HCEC 1CT (cell line): ENCODE data around the gene SLC7A8.
"Not testable (repeated sequence)": the region's sequence is repeated elsewhere in the genome, so short reads cannot be mapped to it uniquely, and the experiment has no call there.

Source experiments
- DNase-seq: peaks from one replicate; pipeline ENCODE4 v3.0.0-alpha.2; 2017

The SLC7A8 gene

GRCh38 chr14:23183479-23183878, at the start of gene SLC7A8:
Gene SLC7A8 (minus strand): TSS chr14:23183660. CDS start chr14:23182914, 746 bp downstream.
- DNase-seq = peak; percentile 20

DNA sequence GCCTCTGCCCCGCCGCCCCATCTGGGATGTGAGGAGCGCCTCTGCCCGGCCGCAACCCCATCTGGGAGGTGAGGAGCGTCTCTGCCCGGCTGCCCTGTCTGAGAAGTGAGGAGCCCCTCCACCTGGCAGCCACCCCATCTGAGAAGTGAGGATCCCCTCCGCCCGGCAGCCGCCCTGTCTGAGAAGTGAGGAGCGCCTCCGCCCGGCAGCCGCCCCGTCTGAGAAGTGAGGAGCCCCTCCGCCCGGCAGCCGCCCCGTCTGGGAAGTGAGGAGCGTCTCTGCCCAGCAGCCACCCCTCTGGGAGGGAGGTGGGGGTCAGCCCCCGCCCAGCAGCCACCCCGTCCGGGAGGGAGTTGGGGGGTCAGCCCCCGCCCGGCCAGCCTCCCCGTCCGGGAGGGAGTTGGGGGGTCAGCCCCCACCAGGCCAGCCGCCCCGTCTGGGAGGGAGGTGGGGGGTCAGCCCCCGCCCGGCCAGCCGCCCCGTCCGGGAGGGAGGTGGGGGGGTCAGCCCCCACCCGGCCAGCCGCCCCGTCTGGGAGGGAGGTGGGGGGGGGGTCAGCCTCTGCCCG, 48.9 kb upstream of the SLC7A8 start:
- not testable (repeated sequence) for DNase-seq

DNA sequence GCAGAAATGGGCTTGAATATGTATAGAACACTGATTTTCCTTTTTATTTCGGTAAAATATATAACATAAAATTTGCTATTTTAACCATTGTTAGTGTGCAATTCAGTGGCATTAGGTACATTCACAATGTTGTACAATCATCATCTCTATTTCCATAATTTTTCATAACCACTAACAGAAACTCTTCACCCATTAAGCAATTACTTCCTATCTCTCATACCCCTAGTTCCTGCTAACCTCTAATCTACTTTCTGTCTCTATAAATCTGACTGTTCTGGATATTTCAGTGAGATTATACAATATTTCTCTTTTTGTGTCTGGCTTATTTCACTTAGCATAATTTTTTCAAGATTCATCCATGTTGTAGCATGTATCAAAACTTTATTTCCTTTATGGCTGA, 45.4 kb upstream of the SLC7A8 start:
- no peak for DNase-seq

DNA sequence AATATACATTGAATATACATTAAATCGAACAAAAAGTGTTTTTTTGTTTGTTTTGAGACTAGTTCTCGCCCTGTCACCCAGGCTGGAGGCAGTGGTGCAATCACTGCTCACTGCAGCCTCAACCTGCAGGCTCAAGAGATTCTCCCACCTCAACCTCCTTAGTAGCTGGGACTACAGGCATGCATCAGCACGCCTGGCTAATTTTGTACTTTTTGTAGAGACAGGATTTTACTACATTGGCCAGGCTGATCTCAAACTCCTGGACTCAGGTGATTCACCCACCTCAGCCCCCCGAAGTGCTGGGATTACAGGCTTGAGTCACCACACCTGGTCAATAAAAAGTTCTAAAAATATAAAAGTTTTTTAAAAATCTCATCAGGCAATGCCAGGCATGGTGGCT, 44.1 kb upstream of the SLC7A8 start:
- no peak for DNase-seq

GRCh38 chr14:23224958-23225357, 41.5 kb upstream of the SLC7A8 start:
- not testable (repeated sequence) for DNase-seq

DNA sequence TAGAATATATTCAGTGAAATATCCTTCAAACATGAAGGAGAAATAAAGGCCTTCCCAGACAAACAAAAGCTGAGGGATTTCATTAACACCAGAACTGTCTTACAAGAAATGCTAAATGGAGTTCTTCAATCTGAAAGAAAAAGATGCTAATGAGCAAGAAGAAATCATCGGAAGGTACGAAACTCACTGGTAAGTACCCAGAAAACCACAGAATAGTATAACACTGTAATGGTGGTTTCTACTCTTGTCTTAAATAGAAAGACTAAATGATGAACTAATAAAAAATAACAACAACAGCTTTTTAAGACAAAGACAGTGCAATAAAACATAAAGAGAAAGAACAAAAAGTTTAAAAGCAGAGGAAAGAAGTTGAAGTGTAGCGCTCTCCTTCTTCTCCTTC, 35.6 kb upstream of the SLC7A8 start:
- DNase-seq = no peak

GRCh38 chr14:23217032-23218020, 33.9 kb upstream of the SLC7A8 start:
- no peak for DNase-seq

- DNase-seq = no peak
Measured at GRCh38 chr14:23215421-23215820, 32.0 kb upstream of the SLC7A8 start.

DNA sequence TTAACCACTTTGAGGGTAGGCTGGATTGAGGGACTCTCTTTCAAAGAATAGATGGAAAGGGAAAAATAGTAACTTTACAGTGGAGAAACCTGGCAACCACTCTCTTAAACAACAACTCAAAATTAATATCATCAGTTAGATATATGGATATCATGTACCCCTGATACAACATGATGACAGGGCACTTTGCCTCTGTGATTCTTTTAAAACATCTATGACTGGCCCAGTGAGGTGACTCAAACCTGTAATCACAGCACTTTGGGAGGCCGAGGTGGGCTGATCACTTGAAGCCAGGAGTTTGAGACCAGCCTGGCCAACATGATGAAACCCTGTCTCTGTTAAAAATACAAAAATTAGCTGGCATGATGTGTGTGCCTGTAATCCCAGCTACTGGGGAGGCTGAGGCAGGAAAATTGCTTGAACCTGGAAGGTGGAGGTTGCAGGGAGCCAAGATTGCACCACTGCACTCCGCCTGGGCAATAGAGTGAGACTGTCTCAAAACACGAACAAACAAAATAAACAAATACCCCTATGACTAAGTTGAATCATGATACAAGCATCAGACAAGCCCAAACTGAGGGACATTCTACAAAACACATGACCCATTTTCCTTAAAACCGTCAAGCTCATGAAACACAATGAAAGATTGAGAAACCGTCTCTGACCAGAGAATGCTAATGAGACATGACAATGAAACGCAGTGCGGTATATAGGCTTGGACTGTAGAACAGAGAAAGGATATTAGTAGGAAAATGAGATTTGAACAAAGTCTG, 26.4 kb upstream of the SLC7A8 start:
- peak; percentile 92 for DNase-seq

GRCh38 chr14:23208324-23208723, 24.9 kb upstream of the SLC7A8 start:
- no peak for DNase-seq

DNA sequence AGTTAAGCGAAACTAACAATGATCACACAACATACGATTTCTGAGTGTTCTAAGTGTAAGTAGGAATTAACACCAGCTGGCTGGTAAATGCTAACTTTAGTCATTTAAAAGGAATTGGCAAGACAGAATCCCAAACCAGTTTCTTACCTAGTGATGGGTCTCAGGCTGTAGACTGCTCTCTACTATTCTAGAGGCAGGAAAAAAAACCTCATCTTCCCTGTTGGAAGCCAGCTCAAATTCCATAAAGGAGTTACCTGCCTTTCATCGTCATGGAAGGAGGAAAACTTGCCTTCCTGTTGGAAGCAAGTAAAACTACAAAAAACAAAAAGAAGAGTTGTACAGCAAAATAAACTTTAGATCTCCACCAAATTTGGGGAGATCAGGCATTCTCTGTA, 23.7 kb upstream of the SLC7A8 start:
- DNase-seq = no peak

- DNase-seq = no peak
Measured at GRCh38 chr14:23206422-23207145, 23.1 kb upstream of the SLC7A8 start.

- DNase-seq = no peak
Measured at GRCh38 chr14:23202001-23202400, 18.5 kb upstream of the SLC7A8 start.

- DNase-seq = not testable (repeated sequence)
Measured at GRCh38 chr14:23199141-23199540, 15.7 kb upstream of the SLC7A8 start.

DNA sequence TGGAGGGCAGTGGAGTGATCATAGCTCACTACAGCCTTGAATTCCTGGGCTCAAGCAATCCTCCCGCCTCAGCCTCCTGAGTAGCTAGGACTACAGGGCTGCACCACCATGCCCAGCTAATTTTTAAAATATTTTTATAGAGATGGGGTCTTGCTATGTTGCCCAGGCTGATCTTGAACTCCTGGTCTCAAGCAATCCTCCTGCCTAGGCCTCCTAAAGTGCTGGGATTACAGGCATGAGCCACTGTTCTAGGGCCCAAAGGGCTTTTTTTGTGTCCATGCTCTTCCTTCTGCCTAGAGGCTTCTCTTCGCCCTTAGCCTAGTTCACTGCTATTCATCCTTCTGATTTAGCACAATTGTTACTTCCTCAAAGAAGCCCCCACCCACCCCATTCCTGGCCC, 13.0 kb upstream of the SLC7A8 start:
- not testable (repeated sequence) for DNase-seq

DNA sequence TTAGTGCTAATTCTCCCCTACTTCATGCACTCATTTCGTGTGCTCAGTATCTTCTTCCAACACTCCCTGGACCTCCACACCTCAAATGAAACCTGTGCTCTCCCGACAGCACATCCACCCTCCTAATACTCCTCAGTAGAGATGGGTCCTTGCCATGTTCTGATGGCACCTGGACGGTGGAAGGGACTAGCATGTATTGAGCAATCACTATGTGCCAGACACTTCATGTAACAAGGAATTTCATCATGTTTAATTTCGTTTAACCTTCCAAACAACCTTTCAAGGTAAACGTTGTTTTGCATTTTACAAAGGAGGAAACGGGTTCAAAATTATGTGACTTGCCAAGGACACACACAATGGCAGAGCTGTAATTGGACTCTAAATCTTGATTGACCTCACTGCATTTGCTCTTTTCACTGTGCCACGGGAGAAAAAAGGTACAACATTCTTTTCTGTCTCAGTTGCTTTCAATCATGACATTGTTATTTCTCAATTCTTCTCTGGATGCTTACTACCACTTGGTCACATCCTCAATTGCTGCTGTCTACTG, 12.2 kb upstream of the SLC7A8 start:
- DNase-seq = no peak

- DNase-seq = no peak
Measured at GRCh38 chr14:23193432-23193831, 10.0 kb upstream of the SLC7A8 start.

DNA sequence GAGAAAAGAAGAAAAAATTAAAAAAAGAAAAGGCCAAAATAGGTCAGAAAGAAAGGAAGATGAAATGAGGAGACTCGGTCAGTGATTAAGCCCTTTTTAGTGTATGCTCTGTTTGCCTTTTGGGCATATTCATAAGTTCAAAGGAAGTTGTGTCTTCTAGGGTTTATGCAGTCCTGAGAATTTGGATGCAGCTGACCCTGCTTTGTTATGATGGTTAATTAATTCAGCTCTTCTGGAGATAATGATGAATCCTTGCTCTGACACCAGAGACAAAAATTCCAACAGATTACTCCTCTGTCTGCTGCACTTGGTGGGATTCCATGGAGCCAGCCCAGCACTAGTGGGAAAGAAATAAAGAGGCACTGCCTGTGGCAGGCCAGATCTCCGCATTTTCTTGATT, 4.5 kb upstream of the SLC7A8 start:
- no peak for DNase-seq

DNA sequence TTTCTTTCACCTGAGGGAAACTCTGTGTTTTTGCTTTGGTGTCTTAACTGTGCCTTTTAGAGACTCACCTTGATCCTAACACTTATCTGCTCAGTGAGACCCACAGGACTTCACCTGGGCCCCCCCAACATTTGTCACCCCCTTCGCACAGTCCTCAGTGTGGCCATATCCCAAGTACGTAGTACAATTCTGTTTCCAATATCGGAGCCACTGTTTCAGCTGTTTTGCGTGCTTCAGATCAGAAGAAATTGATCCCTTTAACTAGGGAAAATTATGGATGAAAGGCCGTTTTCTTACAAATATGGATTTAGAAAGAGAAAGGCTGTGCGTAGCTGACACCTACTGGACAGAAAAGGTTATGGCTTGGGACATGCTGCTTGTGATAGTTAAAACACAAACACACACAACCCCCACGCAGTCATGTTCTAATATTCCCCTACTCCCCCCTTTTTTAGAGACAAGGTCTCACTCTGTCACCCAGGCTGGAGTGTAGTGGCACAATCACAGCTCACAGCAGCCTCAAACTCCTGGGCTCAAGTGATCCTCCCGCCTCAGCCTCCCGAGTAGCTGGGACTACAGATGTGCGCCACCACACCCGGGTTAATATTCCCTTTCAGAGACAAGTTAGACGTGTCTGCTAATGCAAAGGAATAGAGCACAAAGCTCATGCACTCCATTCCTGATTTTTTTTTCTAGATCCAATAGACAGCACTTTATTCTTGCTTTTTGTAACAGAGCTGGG, 3.6 kb upstream of the SLC7A8 start:
- peak; percentile 65 for DNase-seq

GRCh38 chr14:23185063-23185462, 1.6 kb upstream of the SLC7A8 start:
- DNase-seq = no peak

- no peak for DNase-seq
Measured at GRCh38 chr14:23183158-23183470, 346 bp downstream of the SLC7A8 start.
